ENCODE measurements around the gene LGALS3BP.
"Not testable (repeated sequence)": the region's sequence is repeated elsewhere in the genome, so short reads cannot be mapped to it uniquely, and the experiment has no call there.

- not testable (repeated sequence) for TF ChIP-seq POLR2A (IDR thresholded peaks at IDR 0.05; ENCODE audit: low read length); GATA1 (IDR thresholded peaks at IDR 0.05; ENCODE audit: low read depth, low read length)
Measured at GRCh38 chr17:78962984-78963348, 16.8 kb downstream of the LGALS3BP start.

All from erythroblast (primary cell).